Measurements from ENCODE around the gene DNAH17. TPM values are rescaled to one million over a fixed set of nuclear protein-coding genes. Genes with fewer than 3 reads are reported as not detected.

Gene DNAH17
- total RNA-seq, 4 donors from 2014 or later = under 0.01 TPM; not detected in 2

- Histone ChIP-seq H3K4me3 (no peak overlapping the region), H3K9me3 (no peaks in the 10 kb centered on the region), H3K36me3 (no peaks in the 10 kb centered on the region), H3K4me1 (peaks cover 0 to 9% (median 2%) of the 10 kb centered on the region in 4 donors), H3K27ac (no peak overlapping the region), H3K27me3 (peaks cover 0 to 15% of the 10 kb centered on the region in 2 donors)
- DNase-seq (ENCODE audit: low spot score in 2 of 2) = no peak
- TF ChIP-seq POLR2A (IDR thresholded peaks at IDR 0.05) = no peak
- no peak for TF ChIP-seq CTCF (IDR thresholded peaks at IDR 0.05)
- no peak for TF ChIP-seq EP300 (IDR thresholded peaks at IDR 0.05)
- WGBS, 2 donors = 73 to 83% methylated on average over 31 to 32 of the region's 32 CpGs
Measured at GRCh38 chr17:78485290-78486168, 91.7 kb downstream of the DNAH17 start.

GRCh38 chr17:78484271-78485246 is 92.6 kb downstream of the DNAH17 start:
- H3K4me1 ChIP-seq = peaks cover 0 to 9% (median 2%) of the 10 kb centered on the region in 4 donors
- H3K27me3 ChIP-seq = peaks cover 0 to 15% of the 10 kb centered on the region in 2 donors
- 13 to 30% methylated on average over 26 to 42 of the region's 43 CpGs for WGBS, 2 donors
- H3K27ac ChIP-seq = no peak overlapping the region
- H3K4me3 ChIP-seq = peak overlapping the region in 2 of 4 donors; percentile 32 to 36
- no peaks in the 10 kb centered on the region for H3K9me3 ChIP-seq
- H3K36me3 ChIP-seq = no peaks in the 10 kb centered on the region
- no peak for DNase-seq (ENCODE audit: low spot score in 2 of 2)
- TF ChIP-seq CTCF (IDR thresholded peaks at IDR 0.05) = no peak
- no peak for TF ChIP-seq EP300 (IDR thresholded peaks at IDR 0.05)
- TF ChIP-seq POLR2A (IDR thresholded peaks at IDR 0.05) = no peak

- H3K27ac ChIP-seq = no peak overlapping the region
- no peaks in the 10 kb centered on the region for H3K9me3 ChIP-seq
- no peak for DNase-seq (ENCODE audit: low spot score in 2 of 2)
- WGBS, 2 donors = 90% methylated on average over 11 of the region's 11 CpGs
- H3K27me3 ChIP-seq = peaks cover 0 to 7% of the 10 kb centered on the region in 2 donors
- no peak overlapping the region for H3K4me3 ChIP-seq
- H3K4me1 ChIP-seq = peaks cover 0 to 3% (median under 1%) of the 10 kb centered on the region in 4 donors
- H3K36me3 ChIP-seq = no peaks in the 10 kb centered on the region
- TF ChIP-seq POLR2A (IDR thresholded peaks at IDR 0.05) (no peak), CTCF (IDR thresholded peaks at IDR 0.05) (no peak), EP300 (IDR thresholded peaks at IDR 0.05) (no peak)
Measured at GRCh38 chr17:78479369-78479768, 97.8 kb downstream of the DNAH17 start.

GRCh38 chr17:78478757-78479297 is 98.4 kb downstream of the DNAH17 start:
- Histone ChIP-seq H3K36me3 (no peaks in the 10 kb centered on the region), H3K4me1 (no peaks in the 10 kb centered on the region), H3K27ac (no peak overlapping the region), H3K4me3 (no peak overlapping the region), H3K27me3 (peaks cover 0 to 6% of the 10 kb centered on the region in 2 donors), H3K9me3 (no peaks in the 10 kb centered on the region)
- TF ChIP-seq POLR2A (IDR thresholded peaks at IDR 0.05) (no peak), EP300 (IDR thresholded peaks at IDR 0.05) (no peak), CTCF (IDR thresholded peaks at IDR 0.05) (no peak)
- WGBS, 2 donors = 89 to 92% methylated on average over 6 of the region's 6 CpGs
- no peak for DNase-seq (ENCODE audit: low spot score in 2 of 2)
